ENCODE results near the gene RHCE.
"Not testable (repeated sequence)": the region's sequence is repeated elsewhere in the genome, so short reads cannot be mapped to it uniquely, and the experiment has no call there.

- TF ChIP-seq, protein P1, sequence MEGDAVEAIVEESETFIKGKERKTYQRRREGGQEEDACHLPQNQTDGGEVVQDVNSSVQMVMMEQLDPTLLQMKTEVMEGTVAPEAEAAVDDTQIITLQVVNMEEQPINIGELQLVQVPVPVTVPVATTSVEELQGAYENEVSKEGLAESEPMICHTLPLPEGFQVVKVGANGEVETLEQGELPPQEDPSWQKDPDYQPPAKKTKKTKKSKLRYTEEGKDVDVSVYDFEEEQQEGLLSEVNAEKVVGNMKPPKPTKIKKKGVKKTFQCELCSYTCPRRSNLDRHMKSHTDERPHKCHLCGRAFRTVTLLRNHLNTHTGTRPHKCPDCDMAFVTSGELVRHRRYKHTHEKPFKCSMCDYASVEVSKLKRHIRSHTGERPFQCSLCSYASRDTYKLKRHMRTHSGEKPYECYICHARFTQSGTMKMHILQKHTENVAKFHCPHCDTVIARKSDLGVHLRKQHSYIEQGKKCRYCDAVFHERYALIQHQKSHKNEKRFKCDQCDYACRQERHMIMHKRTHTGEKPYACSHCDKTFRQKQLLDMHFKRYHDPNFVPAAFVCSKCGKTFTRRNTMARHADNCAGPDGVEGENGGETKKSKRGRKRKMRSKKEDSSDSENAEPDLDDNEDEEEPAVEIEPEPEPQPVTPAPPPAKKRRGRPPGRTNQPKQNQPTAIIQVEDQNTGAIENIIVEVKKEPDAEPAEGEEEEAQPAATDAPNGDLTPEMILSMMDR (IDR thresholded peaks at IDR 0.05; ENCODE audit: insufficient read depth, low read length, poor library complexity, severe bottlenecking) = not testable (repeated sequence)
- not testable (repeated sequence) for TF ChIP-seq EZH2phosphoT487 (conservative IDR thresholded peaks at IDR 0.05; ENCODE audit: low read length)
These were observed 6.0 kb downstream of the RHCE start for GRCh38 chr1:25414578-25414977.
